Measurements from ENCODE around the gene CLDN20. TPM values are rescaled to one million over a fixed set of nuclear protein-coding genes. Genes with fewer than 3 reads are reported as not detected.

Gene CLDN20
- total and polyA plus RNA-seq, 2 of the 4 experiments (the other 2 are of a cell fraction), result not detected

DNA sequence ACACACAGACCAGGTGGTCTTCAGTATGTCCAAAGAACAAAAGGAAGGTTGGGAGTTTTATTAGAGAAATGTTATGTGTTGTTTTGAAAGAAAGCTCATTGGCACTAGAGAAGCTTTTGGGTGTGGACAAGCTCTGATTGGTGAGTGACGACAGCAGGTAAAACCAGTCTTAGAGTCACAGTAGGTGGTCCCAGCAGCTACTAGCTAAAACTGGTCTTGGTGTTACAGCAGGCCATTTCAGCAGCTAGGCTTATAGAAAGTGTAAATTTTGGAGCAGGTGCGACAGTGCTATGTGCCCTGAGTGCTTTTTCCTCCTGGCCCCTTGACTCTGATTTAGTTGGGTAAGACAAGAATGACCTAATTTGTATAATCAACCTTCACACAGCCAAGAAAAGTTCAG is 3.6 kb downstream of the CLDN20 start:
- Histone ChIP-seq H2AK9ac (replicated peaks; ENCODE audit: low read depth, low read length, poor library complexity) (no peak overlapping the region), H3K4me1 (ENCODE audit: control insufficient read depth, insufficient read depth, low read length) (peaks cover 4% of the 10 kb centered on the region), H2BK5ac (ENCODE audit: low read depth, low read length, poor library complexity, severe bottlenecking) (no peak overlapping the region), H3K23ac (ENCODE audit: low read depth, low read length) (no peak overlapping the region), H3K4ac (ENCODE audit: low read depth, low read length) (no peak overlapping the region), H4K20me1 (ENCODE audit: insufficient read depth, low read length) (no peaks in the 10 kb centered on the region), H3K4me3 (ENCODE audit: insufficient read depth, low read depth, low read length) (no peak overlapping the region), H2BK15ac (ENCODE audit: low read depth, low read length) (no peak overlapping the region), H3K27ac (ENCODE audit: insufficient read depth, low read length) (no peak overlapping the region), H3K9ac (ENCODE audit: low read depth, low read length) (no peak overlapping the region), H3K27me3 (ENCODE audit: control insufficient read depth, insufficient read depth, low read length) (no peaks in the 10 kb centered on the region), H3K18ac (ENCODE audit: low read depth, low read length) (no peak overlapping the region), H2AK5ac (ENCODE audit: low read depth, low read length) (no peak overlapping the region), H2BK120ac (ENCODE audit: low read depth, low read length) (no peak overlapping the region), H3K36me3 (ENCODE audit: control insufficient read depth, insufficient read depth, low read length) (peaks cover 2% of the 10 kb centered on the region), H4K5ac (ENCODE audit: low read depth, low read length) (no peak overlapping the region), H2AFZ (replicated peaks; ENCODE audit: low read length, poor library complexity) (no peak overlapping the region), H4K8ac (ENCODE audit: low read depth in 2 of 2, low read length in 2 of 2) (no peak overlapping the region), H3K79me1 (ENCODE audit: low read depth in 1 of 2, low read length in 2 of 2) (peaks cover 18 to 43% of the 10 kb centered on the region in 2 experiments), H3K56ac (ENCODE audit: extremely low read depth, insufficient read depth, low read length) (no peak overlapping the region), H2BK20ac (ENCODE audit: low read depth, low read length) (no peak overlapping the region), H3K4me2 (ENCODE audit: low read depth, low read length) (no peak overlapping the region), H4K91ac (ENCODE audit: insufficient read depth, low read depth, low read length) (no peak overlapping the region), H3K9me1 (ENCODE audit: insufficient read depth, low read length) (peaks cover 5% of the 10 kb centered on the region), H3K14ac (replicated peaks; ENCODE audit: low read depth, low read length) (no peak overlapping the region), H3K9me3 (ENCODE audit: control insufficient read depth, insufficient read depth, low read length) (no peaks in the 10 kb centered on the region)
- dilution Hi-C loops (cut with HindIII; ENCODE audit: low sequenced_read_pairs, unreplicated experiment), result no loop called here
- no TSS peak for BruUV-seq (replicated peaks)
- DNase-seq, result no peak
- no peak for TF ChIP-seq SMC3 (IDR thresholded peaks at IDR 0.05; ENCODE audit: low read depth, low read length)
- TF ChIP-seq, protein P1, sequence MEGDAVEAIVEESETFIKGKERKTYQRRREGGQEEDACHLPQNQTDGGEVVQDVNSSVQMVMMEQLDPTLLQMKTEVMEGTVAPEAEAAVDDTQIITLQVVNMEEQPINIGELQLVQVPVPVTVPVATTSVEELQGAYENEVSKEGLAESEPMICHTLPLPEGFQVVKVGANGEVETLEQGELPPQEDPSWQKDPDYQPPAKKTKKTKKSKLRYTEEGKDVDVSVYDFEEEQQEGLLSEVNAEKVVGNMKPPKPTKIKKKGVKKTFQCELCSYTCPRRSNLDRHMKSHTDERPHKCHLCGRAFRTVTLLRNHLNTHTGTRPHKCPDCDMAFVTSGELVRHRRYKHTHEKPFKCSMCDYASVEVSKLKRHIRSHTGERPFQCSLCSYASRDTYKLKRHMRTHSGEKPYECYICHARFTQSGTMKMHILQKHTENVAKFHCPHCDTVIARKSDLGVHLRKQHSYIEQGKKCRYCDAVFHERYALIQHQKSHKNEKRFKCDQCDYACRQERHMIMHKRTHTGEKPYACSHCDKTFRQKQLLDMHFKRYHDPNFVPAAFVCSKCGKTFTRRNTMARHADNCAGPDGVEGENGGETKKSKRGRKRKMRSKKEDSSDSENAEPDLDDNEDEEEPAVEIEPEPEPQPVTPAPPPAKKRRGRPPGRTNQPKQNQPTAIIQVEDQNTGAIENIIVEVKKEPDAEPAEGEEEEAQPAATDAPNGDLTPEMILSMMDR (conservative IDR thresholded peaks at IDR 0.05; ENCODE audit: low read depth, low read length), result no peak
- no peak for TF ChIP-seq CEBPB (IDR thresholded peaks at IDR 0.05; ENCODE audit: low read depth, low read length)
- no peak for TF ChIP-seq POLR2A (IDR thresholded peaks at IDR 0.05; ENCODE audit: low read depth, low read length)
- TF ChIP-seq, protein P2, sequence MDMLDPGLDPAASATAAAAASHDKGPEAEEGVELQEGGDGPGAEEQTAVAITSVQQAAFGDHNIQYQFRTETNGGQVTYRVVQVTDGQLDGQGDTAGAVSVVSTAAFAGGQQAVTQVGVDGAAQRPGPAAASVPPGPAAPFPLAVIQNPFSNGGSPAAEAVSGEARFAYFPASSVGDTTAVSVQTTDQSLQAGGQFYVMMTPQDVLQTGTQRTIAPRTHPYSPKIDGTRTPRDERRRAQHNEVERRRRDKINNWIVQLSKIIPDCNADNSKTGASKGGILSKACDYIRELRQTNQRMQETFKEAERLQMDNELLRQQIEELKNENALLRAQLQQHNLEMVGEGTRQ (IDR thresholded peaks at IDR 0.05; ENCODE audit: low read depth, low read length), result no peak
- TF ChIP-seq MAZ (IDR thresholded peaks at IDR 0.05; ENCODE audit: borderline replicate concordance, low read depth, low read length), result no peak
- no peak for TF ChIP-seq RCOR1 (IDR thresholded peaks at IDR 0.05; ENCODE audit: insufficient replicate concordance, low read length)
- no peak for TF ChIP-seq NFE2L2 (IDR thresholded peaks at IDR 0.05; ENCODE audit: low read depth, low read length)
- no peak for TF ChIP-seq BHLHE40 (IDR thresholded peaks at IDR 0.05; ENCODE audit: low read depth, low read length)
- TF ChIP-seq CHD1 (IDR thresholded peaks at IDR 0.05; ENCODE audit: low read depth, low read length), result no peak
- TF ChIP-seq MAFK (IDR thresholded peaks at IDR 0.05; ENCODE audit: low read depth, low read length), result no peak
- TF ChIP-seq RAD21 (IDR thresholded peaks at IDR 0.05; ENCODE audit: low read length), result no peak
- no peak for TF ChIP-seq MXI1 (IDR thresholded peaks at IDR 0.05; ENCODE audit: borderline replicate concordance, low read depth, low read length)
- TF ChIP-seq, protein P3, sequence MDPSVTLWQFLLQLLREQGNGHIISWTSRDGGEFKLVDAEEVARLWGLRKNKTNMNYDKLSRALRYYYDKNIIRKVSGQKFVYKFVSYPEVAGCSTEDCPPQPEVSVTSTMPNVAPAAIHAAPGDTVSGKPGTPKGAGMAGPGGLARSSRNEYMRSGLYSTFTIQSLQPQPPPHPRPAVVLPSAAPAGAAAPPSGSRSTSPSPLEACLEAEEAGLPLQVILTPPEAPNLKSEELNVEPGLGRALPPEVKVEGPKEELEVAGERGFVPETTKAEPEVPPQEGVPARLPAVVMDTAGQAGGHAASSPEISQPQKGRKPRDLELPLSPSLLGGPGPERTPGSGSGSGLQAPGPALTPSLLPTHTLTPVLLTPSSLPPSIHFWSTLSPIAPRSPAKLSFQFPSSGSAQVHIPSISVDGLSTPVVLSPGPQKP (IDR thresholded peaks at IDR 0.05; ENCODE audit: borderline replicate concordance, low read depth, low read length), result no peak
- no peak for TF ChIP-seq RFX5 (IDR thresholded peaks at IDR 0.05; ENCODE audit: low read depth, low read length)
- no peak for TF ChIP-seq FOS (IDR thresholded peaks at IDR 0.05; ENCODE audit: low read depth, low read length)
- WGBS, 2 experiments (ENCODE audit: extremely low coverage in 2 of 2, insufficient read length in 1 of 2), result 89% methylated on average over 1 of the region's 2 CpGs; no CpG with 5 or more reads in 1 of the 2 experiments
- ATAC-seq (ENCODE audit: low read depth), result no peak
- ChIA-PET CTCF (interaction anchor here (0.7 to 1.9 kb wide), 2 partner anchors 20 to 89 kb away, joined by 4 to 5 read pairs; no protein-coding TSS in a partner anchor), POLR2A (ENCODE audit: unreplicated experiment) (no interaction called here)
- in situ Hi-C loops (cut with MboI; ENCODE audit: low sequenced_read_pairs), result no loop called here
- intact Hi-C loops (cut with micrococcal nuclease), result no loop called here

Measured in IMR-90 (cell line).